Eye (tissue), 1 donor: ENCODE results near the gene PCDHA2.
A peak's percentile ranks its signal among the peaks of the same experiment; 100 is the strongest.
"Not testable (repeated sequence)": the region's sequence is repeated elsewhere in the genome, so short reads cannot be mapped to it uniquely, and the experiment has no call there.

ENCODE experiments used
- DNase-seq: peaks from one replicate; pipeline ENCODE4 v3.0.0-alpha.2; 2015

The PCDHA2 gene

GRCh38 chr5:140821375-140822280, 27.0 kb downstream of the PCDHA2 start, which contains the start of gene PCDHA5:
TSS of gene PCDHA5 (plus strand) at chr5:140821613.
- DNase-seq: peak; percentile 19

- no peak for DNase-seq
Observed at GRCh38 chr5:140822281-140822629, 27.6 kb downstream of the PCDHA2 start.

- not testable (repeated sequence) for DNase-seq
Observed at GRCh38 chr5:140822969-140823368, 28.3 kb downstream of the PCDHA2 start.

- DNase-seq: no peak
Observed at GRCh38 chr5:140823475-140823874, 28.8 kb downstream of the PCDHA2 start.

GRCh38 chr5:140827704-140828361, 33.2 kb downstream of the PCDHA2 start, which contains the start of gene PCDHA6:
TSS of gene PCDHA6 (plus strand) at chr5:140827960. CDS start at chr5:140828092, 132 bp downstream.
- peak; percentile 14 for DNase-seq

- DNase-seq: peak; percentile 1
Observed at GRCh38 chr5:140828362-140828737, 33.7 kb downstream of the PCDHA2 start.

- DNase-seq: not testable (repeated sequence)
Observed at GRCh38 chr5:140829511-140830501, 35.2 kb downstream of the PCDHA2 start.

- peak; percentile 10 for DNase-seq
Observed at GRCh38 chr5:140833993-140834392, 39.3 kb downstream of the PCDHA2 start, which contains the start of gene PCDHA7. TSS of gene PCDHA7 (plus strand) at chr5:140834269. CDS start at chr5:140834384, 115 bp downstream.

GRCh38 chr5:140834439-140835008, 39.9 kb downstream of the PCDHA2 start:
- not testable (repeated sequence) for DNase-seq

- DNase-seq: no peak
Observed at GRCh38 chr5:140835622-140836510, 41.2 kb downstream of the PCDHA2 start.

- peak; percentile 2 for DNase-seq
Observed at GRCh38 chr5:140840978-140841962, 46.6 kb downstream of the PCDHA2 start, which contains the start of gene PCDHA8. TSS of gene PCDHA8 (plus strand) at chr5:140841187. CDS start at chr5:140841322, 135 bp downstream.

- DNase-seq: no peak
Observed at GRCh38 chr5:140842798-140843733, 48.4 kb downstream of the PCDHA2 start.
